ENCODE measurements around the gene ROPN1B. TPM values are rescaled to one million over a fixed set of nuclear protein-coding genes. Genes with fewer than 3 reads are reported as not detected.

Gene ROPN1B
- total RNA-seq, 1 experiment from 2014 or later, result 0.13 TPM

DNA sequence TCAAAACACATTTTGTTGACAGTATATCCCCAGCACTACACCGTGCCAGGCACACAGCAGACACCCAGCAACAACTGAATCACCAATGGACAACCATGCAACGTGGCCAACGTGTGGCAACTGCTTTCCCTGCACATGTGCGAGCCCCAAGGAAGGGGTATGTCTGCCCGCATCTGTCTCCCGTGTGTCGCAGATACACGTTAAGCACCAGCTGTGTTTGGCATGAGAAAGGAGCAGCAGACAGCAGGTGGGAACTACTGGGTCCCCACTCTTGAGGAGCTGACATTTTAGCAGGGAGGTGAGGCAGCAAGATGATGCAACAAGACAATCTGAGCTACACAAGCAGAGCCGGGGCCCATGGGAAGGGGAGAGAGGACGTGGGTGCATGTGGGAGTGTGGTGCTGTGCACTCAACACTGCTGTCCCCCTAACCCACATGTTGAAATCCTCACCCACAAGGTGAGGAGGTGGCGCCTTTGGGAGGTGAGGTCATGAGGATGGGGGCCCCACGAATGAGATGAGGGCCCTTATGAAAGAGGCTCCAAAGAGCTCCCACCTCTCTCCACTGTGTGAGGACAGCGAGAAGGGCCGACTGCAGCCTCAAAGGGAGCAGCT, 56.2 kb downstream of the ROPN1B start (continued):
- TF ChIP-seq ELF4 (CRISPR knock-in tag; IDR thresholded peaks at IDR 0.05; ENCODE audit: low read depth), result no peak
- TF ChIP-seq, protein P1, sequence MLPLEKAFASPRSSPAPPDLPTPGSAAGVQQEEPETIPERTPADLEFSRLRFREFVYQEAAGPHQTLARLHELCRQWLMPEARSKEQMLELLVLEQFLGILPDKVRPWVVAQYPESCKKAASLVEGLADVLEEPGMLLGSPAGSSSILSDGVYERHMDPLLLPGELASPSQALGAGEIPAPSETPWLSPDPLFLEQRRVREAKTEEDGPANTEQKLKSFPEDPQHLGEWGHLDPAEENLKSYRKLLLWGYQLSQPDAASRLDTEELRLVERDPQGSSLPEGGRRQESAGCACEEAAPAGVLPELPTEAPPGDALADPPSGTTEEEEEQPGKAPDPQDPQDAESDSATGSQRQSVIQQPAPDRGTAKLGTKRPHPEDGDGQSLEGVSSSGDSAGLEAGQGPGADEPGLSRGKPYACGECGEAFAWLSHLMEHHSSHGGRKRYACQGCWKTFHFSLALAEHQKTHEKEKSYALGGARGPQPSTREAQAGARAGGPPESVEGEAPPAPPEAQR (CRISPR knock-in tag; IDR thresholded peaks at IDR 0.05), result no peak

DNA sequence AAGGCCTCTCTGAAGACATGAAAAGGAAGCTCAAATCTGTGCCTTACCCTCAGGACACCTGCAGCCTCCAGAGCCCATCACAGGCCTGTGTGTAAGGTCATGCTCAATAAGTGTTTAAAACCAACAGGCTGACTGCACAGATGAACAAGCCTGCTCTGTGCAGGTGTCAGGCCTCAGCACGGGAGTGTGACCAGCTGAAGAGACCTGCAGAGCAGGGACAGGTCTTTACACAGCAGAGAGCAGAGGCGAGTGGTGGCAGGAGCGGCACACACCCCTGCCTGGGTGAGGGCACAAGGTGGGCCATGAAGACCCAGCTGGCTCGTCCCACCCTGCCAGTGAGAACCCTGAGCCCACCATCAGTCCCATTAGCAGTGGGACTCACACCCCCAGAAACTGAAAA, 56.9 kb downstream of the ROPN1B start:
- POLR2A ChIA-PET, result no interaction called here
- ATAC-seq, result no peak
- DNase-seq (ENCODE audit: low spot score), result no peak
- peaks cover 52% of the 10 kb centered on the region for H3K36me3 Mint-ChIP-seq
- no peak overlapping the region for H3K27ac Mint-ChIP-seq
- peaks cover 38% of the 10 kb centered on the region for H3K9me3 Mint-ChIP-seq
- H3K27me3 Mint-ChIP-seq (ENCODE audit: low read depth), result peaks cover 81% of the 10 kb centered on the region
- CTCF ChIA-PET, result no interaction called here
- TF ChIP-seq, protein P2, sequence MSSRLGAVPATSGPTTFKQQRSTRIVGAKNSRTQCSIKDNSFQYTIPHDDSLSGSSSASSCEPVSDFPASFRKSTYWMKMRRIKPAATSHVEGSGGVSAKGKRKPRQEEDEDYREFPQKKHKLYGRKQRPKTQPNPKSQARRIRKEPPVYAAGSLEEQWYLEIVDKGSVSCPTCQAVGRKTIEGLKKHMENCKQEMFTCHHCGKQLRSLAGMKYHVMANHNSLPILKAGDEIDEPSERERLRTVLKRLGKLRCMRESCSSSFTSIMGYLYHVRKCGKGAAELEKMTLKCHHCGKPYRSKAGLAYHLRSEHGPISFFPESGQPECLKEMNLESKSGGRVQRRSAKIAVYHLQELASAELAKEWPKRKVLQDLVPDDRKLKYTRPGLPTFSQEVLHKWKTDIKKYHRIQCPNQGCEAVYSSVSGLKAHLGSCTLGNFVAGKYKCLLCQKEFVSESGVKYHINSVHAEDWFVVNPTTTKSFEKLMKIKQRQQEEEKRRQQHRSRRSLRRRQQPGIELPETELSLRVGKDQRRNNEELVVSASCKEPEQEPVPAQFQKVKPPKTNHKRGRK (CRISPR knock-in tag; IDR thresholded peaks at IDR 0.05; ENCODE audit: borderline replicate concordance), result no peak
- TF ChIP-seq, protein P3, sequence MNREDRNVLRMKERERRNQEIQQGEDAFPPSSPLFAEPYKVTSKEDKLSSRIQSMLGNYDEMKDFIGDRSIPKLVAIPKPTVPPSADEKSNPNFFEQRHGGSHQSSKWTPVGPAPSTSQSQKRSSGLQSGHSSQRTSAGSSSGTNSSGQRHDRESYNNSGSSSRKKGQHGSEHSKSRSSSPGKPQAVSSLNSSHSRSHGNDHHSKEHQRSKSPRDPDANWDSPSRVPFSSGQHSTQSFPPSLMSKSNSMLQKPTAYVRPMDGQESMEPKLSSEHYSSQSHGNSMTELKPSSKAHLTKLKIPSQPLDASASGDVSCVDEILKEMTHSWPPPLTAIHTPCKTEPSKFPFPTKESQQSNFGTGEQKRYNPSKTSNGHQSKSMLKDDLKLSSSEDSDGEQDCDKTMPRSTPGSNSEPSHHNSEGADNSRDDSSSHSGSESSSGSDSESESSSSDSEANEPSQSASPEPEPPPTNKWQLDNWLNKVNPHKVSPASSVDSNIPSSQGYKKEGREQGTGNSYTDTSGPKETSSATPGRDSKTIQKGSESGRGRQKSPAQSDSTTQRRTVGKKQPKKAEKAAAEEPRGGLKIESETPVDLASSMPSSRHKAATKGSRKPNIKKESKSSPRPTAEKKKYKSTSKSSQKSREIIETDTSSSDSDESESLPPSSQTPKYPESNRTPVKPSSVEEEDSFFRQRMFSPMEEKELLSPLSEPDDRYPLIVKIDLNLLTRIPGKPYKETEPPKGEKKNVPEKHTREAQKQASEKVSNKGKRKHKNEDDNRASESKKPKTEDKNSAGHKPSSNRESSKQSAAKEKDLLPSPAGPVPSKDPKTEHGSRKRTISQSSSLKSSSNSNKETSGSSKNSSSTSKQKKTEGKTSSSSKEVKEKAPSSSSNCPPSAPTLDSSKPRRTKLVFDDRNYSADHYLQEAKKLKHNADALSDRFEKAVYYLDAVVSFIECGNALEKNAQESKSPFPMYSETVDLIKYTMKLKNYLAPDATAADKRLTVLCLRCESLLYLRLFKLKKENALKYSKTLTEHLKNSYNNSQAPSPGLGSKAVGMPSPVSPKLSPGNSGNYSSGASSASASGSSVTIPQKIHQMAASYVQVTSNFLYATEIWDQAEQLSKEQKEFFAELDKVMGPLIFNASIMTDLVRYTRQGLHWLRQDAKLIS (CRISPR knock-in tag; IDR thresholded peaks at IDR 0.05; ENCODE audit: borderline replicate concordance), result no peak
- TF ChIP-seq OVOL2 (CRISPR knock-in tag; IDR thresholded peaks at IDR 0.05; ENCODE audit: borderline replicate concordance), result no peak
- TF ChIP-seq, protein P4, sequence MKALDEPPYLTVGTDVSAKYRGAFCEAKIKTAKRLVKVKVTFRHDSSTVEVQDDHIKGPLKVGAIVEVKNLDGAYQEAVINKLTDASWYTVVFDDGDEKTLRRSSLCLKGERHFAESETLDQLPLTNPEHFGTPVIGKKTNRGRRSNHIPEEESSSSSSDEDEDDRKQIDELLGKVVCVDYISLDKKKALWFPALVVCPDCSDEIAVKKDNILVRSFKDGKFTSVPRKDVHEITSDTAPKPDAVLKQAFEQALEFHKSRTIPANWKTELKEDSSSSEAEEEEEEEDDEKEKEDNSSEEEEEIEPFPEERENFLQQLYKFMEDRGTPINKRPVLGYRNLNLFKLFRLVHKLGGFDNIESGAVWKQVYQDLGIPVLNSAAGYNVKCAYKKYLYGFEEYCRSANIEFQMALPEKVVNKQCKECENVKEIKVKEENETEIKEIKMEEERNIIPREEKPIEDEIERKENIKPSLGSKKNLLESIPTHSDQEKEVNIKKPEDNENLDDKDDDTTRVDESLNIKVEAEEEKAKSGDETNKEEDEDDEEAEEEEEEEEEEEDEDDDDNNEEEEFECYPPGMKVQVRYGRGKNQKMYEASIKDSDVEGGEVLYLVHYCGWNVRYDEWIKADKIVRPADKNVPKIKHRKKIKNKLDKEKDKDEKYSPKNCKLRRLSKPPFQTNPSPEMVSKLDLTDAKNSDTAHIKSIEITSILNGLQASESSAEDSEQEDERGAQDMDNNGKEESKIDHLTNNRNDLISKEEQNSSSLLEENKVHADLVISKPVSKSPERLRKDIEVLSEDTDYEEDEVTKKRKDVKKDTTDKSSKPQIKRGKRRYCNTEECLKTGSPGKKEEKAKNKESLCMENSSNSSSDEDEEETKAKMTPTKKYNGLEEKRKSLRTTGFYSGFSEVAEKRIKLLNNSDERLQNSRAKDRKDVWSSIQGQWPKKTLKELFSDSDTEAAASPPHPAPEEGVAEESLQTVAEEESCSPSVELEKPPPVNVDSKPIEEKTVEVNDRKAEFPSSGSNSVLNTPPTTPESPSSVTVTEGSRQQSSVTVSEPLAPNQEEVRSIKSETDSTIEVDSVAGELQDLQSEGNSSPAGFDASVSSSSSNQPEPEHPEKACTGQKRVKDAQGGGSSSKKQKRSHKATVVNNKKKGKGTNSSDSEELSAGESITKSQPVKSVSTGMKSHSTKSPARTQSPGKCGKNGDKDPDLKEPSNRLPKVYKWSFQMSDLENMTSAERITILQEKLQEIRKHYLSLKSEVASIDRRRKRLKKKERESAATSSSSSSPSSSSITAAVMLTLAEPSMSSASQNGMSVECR (CRISPR knock-in tag; IDR thresholded peaks at IDR 0.05; ENCODE audit: borderline replicate concordance), result no peak
- peaks cover 23% of the 10 kb centered on the region for H3K4me1 Mint-ChIP-seq
- no peak overlapping the region for H3K4me3 Mint-ChIP-seq

DNA sequence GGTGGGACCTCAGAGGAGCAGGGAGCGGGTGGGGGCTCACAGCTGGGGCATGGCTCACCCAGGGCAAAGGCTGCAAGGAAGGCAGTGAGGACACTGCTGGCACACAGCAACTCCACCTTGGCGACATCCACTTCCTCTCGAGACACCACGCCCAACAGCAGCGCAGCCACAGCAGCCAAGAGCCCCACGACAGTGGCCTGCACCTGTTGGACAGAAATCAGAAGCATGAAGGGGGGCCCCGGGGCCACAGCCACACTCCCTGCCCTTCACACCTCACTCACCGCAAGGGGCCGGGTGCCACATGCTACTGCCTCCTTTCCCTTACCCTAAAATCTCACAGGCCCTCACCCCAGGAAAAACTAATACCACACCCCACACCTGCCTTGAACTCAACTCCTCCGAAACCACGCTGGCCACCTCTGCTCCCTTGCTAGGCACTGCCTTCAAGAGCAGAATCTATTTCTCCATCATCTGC, 57.3 kb downstream of the ROPN1B start:
- H3K27ac Mint-ChIP-seq, result no peak overlapping the region
- H3K4me3 Mint-ChIP-seq, result no peak overlapping the region
- H3K4me1 Mint-ChIP-seq, result peaks cover 19% of the 10 kb centered on the region
- ChIA-PET POLR2A (no interaction called here), CTCF (no interaction called here)
- peaks cover 38% of the 10 kb centered on the region for H3K9me3 Mint-ChIP-seq
- H3K27me3 Mint-ChIP-seq (ENCODE audit: low read depth), result peaks cover 76% of the 10 kb centered on the region
- no peak for DNase-seq (ENCODE audit: low spot score)
- H3K36me3 Mint-ChIP-seq, result peaks cover 52% of the 10 kb centered on the region
- no peak for ATAC-seq
- TF ChIP-seq KAT7 (CRISPR knock-in tag; IDR thresholded peaks at IDR 0.05; ENCODE audit: borderline replicate concordance) (no peak), SMAD4 (CRISPR knock-in tag; IDR thresholded peaks at IDR 0.05) (no peak), EMX1 (CRISPR knock-in tag; IDR thresholded peaks at IDR 0.05) (no peak), TEAD1 (CRISPR knock-in tag; IDR thresholded peaks at IDR 0.05) (no peak)
- TF ChIP-seq, protein P5, sequence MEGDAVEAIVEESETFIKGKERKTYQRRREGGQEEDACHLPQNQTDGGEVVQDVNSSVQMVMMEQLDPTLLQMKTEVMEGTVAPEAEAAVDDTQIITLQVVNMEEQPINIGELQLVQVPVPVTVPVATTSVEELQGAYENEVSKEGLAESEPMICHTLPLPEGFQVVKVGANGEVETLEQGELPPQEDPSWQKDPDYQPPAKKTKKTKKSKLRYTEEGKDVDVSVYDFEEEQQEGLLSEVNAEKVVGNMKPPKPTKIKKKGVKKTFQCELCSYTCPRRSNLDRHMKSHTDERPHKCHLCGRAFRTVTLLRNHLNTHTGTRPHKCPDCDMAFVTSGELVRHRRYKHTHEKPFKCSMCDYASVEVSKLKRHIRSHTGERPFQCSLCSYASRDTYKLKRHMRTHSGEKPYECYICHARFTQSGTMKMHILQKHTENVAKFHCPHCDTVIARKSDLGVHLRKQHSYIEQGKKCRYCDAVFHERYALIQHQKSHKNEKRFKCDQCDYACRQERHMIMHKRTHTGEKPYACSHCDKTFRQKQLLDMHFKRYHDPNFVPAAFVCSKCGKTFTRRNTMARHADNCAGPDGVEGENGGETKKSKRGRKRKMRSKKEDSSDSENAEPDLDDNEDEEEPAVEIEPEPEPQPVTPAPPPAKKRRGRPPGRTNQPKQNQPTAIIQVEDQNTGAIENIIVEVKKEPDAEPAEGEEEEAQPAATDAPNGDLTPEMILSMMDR (IDR thresholded peaks at IDR 0.05), result no peak
- TF ChIP-seq, protein P6, sequence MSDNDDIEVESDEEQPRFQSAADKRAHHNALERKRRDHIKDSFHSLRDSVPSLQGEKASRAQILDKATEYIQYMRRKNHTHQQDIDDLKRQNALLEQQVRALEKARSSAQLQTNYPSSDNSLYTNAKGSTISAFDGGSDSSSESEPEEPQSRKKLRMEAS (CRISPR knock-in tag; IDR thresholded peaks at IDR 0.05), result no peak
- TF ChIP-seq, protein P7, sequence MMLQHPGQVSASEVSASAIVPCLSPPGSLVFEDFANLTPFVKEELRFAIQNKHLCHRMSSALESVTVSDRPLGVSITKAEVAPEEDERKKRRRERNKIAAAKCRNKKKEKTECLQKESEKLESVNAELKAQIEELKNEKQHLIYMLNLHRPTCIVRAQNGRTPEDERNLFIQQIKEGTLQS (CRISPR knock-in tag; conservative IDR thresholded peaks at IDR 0.05), result no peak
- TF ChIP-seq, protein P8, sequence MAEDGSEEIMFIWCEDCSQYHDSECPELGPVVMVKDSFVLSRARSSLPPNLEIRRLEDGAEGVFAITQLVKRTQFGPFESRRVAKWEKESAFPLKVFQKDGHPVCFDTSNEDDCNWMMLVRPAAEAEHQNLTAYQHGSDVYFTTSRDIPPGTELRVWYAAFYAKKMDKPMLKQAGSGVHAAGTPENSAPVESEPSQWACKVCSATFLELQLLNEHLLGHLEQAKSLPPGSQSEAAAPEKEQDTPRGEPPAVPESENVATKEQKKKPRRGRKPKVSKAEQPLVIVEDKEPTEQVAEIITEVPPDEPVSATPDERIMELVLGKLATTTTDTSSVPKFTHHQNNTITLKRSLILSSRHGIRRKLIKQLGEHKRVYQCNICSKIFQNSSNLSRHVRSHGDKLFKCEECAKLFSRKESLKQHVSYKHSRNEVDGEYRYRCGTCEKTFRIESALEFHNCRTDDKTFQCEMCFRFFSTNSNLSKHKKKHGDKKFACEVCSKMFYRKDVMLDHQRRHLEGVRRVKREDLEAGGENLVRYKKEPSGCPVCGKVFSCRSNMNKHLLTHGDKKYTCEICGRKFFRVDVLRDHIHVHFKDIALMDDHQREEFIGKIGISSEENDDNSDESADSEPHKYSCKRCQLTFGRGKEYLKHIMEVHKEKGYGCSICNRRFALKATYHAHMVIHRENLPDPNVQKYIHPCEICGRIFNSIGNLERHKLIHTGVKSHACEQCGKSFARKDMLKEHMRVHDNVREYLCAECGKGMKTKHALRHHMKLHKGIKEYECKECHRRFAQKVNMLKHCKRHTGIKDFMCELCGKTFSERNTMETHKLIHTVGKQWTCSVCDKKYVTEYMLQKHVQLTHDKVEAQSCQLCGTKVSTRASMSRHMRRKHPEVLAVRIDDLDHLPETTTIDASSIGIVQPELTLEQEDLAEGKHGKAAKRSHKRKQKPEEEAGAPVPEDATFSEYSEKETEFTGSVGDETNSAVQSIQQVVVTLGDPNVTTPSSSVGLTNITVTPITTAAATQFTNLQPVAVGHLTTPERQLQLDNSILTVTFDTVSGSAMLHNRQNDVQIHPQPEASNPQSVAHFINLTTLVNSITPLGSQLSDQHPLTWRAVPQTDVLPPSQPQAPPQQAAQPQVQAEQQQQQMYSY (CRISPR knock-in tag; IDR thresholded peaks at IDR 0.05), result no peak
